ENCODE measurements around the gene DIPK1B. TPM values are rescaled to one million over a fixed set of nuclear protein-coding genes. Genes with fewer than 3 reads are reported as not detected.

DIPK1B gene
- total RNA-seq, 2 experiments from 2014 or later: not detected

DNA sequence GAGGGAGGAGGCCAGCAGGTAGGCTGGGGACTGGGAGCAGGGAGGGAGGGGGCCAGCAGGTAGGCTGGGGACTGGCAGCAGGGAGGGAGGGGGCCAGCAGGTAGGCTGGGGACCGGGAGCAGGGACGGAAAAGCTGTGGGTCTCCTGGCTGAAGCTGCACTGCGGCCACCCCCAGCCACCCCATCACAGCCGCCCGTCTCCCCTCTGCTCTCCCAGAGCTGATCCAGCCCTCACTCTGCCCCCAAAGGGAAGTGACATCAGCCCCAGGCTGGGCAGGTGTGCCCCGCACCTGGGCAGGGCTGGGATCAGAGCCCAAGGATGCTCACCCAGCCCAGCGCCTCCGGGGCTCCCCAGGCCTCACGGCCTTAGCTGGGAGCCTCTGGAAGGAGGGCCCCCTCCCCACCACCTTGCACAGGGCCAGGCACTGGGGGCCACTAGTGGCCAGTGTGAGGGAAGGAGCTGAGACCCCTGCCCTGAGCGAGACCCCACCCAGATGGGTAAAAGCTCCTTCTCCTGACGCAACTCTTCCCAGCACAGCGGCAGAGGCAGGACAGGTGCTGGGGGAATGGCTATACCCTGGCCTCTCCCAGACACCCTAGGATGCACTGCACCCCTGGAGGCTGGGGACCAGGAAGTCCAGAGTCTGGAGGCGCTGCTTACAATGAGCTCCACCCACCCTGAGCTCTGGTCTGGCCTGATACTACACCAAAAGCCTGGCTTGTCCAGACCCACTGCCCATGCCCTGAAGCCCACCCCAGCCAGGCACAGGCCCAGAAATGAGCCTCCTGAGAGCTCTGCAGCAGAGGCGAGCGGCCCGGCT lies 36.7 kb upstream of the DIPK1B start:
- Mint-ChIP-seq H3K27ac (no peak overlapping the region), H3K27me3 (no peaks in the 10 kb centered on the region), H3K4me3 (no peak overlapping the region), H3K9me3 (no peaks in the 10 kb centered on the region), H3K36me3 (no peaks in the 10 kb centered on the region), H3K4me1 (ENCODE audit: low read depth) (no peaks in the 10 kb centered on the region)
- DNase-seq: no peak
- intact Hi-C loops (cut with micrococcal nuclease): no loop called here
- CTCF ChIA-PET: no interaction called here
- POLR2A ChIA-PET: no interaction called here

DNA sequence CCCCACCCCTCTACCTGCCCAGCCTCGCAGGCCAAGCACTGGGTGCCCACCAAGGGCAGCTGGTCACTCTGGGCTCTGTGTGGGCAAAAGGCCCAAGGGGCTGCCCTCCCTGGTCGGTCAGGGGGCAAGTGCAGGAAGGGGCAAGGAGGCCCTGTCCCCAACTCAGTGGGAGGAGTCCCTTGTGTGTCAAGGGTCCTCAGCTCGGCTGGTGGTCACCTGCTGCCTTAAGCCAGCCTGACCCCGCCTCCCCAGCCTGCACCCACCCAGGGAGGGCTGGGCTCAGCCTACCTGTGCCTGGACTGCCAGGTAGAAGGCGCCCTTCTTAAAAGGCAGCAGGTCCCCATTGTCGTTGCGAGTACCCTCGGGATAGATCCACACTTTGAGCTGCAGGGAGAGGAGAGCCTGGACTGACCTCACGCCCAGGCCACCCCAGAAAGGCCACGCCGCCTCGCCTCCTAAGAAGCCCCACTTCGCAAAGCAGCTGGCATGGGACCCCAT lies 36.0 kb upstream of the DIPK1B start:
- no peak overlapping the region for H3K4me3 Mint-ChIP-seq
- H3K36me3 Mint-ChIP-seq: no peaks in the 10 kb centered on the region
- no peaks in the 10 kb centered on the region for H3K9me3 Mint-ChIP-seq
- H3K27ac Mint-ChIP-seq: no peak overlapping the region
- POLR2A ChIA-PET: no interaction called here
- intact Hi-C loops (cut with micrococcal nuclease): no loop called here
- no peak for DNase-seq
- no peaks in the 10 kb centered on the region for H3K27me3 Mint-ChIP-seq
- H3K4me1 Mint-ChIP-seq (ENCODE audit: low read depth): no peaks in the 10 kb centered on the region
- CTCF ChIA-PET: no interaction called here

DNA sequence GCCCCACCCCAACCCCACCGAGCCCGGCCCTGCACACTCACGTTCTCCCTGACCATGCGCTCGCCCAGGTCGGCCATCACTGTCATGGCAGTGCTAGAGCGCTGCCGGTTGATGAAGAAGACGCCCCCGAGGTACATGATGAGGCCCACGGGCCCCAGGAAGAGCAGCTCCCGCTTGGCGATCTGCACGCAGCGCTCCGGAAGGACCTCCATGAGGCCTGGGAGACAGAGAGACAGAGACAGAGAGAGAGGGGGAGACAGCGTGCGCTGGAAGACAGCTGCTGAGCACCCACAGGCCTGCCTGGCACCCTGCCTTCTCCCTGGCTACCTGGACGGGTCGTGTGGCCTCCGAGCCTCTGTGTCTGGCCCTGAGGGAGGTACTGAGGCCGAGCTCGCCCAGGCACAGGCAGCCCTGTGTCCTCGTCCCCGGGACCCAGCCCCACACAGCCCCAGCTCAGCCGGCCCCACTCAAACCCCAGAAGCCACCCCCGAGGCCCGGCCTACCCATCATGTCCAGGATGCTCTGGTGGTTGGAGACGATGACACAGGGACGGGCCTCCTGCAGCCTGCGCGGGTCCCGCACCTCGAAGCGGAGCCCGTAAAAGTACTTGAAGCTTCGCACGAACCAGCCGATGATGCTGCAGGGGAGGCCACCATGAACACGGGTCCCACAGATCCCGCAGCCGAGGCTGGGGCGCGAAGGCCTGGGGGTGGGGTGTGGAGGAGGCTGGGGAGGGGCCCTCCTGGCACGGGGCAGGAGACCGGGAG lies 35.3 kb upstream of the DIPK1B start:
- no peak overlapping the region for H3K27ac Mint-ChIP-seq
- DNase-seq: no peak
- no peak overlapping the region for H3K4me3 Mint-ChIP-seq
- ChIA-PET POLR2A (no interaction called here), CTCF (no interaction called here)
- H3K27me3 Mint-ChIP-seq: no peaks in the 10 kb centered on the region
- intact Hi-C loops (cut with micrococcal nuclease): no loop called here
- H3K36me3 Mint-ChIP-seq: no peaks in the 10 kb centered on the region
- no peaks in the 10 kb centered on the region for H3K9me3 Mint-ChIP-seq
- H3K4me1 Mint-ChIP-seq (ENCODE audit: low read depth): no peaks in the 10 kb centered on the region

DNA sequence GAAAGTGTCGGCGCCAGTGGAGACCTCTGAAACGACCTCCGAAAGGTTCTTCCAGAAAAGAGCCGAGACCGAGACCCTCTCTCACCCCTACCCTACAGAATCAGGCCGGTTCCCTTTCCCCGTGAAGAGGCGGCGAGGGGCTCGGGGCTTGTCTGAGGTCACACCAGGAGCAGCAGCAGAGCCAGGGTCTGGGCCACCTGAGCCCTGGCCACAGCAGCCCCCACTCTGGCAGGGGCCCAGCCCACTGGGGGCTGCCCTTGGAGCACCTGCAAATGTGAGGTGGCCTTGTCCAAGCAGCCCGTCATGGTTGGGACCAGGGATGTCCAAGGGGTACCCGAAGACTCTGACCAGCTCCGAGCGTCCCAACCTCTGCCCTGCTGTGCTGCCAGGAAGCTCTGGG lies 34.3 kb upstream of the DIPK1B start:
- Mint-ChIP-seq H3K36me3 (no peaks in the 10 kb centered on the region), H3K27me3 (no peaks in the 10 kb centered on the region), H3K9me3 (no peaks in the 10 kb centered on the region), H3K4me1 (ENCODE audit: low read depth) (no peaks in the 10 kb centered on the region), H3K27ac (no peak overlapping the region), H3K4me3 (no peak overlapping the region)
- no peak for DNase-seq
- ChIA-PET POLR2A (no interaction called here), CTCF (no interaction called here)
- intact Hi-C loops (cut with micrococcal nuclease): no loop called here

DNA sequence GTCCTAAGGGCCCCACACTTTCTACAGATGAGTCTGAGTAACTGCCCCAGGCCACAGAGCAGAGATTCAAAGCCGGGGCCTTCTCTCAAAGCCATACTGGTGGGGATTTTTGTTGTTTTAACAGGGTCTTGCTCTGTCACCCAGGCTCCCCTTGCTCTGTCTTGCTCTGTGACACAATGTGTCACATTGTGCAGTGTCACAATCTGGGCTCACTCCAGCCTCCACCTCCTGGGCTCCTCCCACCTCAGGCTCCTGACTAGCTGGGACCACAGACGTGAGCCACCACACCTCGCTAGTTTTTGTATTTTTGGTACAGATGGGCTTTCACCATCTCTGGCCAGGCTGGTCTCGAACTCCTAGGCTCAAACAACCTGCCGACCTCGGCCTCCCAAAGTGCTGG lies 33.7 kb upstream of the DIPK1B start:
- ChIA-PET CTCF (no interaction called here), POLR2A (no interaction called here)
- H3K27me3 Mint-ChIP-seq: no peaks in the 10 kb centered on the region
- no peaks in the 10 kb centered on the region for H3K9me3 Mint-ChIP-seq
- H3K27ac Mint-ChIP-seq: no peak overlapping the region
- H3K36me3 Mint-ChIP-seq: no peaks in the 10 kb centered on the region
- no peaks in the 10 kb centered on the region for H3K4me1 Mint-ChIP-seq (ENCODE audit: low read depth)
- H3K4me3 Mint-ChIP-seq: no peak overlapping the region
- no peak for DNase-seq
- intact Hi-C loops (cut with micrococcal nuclease): no loop called here

DNA sequence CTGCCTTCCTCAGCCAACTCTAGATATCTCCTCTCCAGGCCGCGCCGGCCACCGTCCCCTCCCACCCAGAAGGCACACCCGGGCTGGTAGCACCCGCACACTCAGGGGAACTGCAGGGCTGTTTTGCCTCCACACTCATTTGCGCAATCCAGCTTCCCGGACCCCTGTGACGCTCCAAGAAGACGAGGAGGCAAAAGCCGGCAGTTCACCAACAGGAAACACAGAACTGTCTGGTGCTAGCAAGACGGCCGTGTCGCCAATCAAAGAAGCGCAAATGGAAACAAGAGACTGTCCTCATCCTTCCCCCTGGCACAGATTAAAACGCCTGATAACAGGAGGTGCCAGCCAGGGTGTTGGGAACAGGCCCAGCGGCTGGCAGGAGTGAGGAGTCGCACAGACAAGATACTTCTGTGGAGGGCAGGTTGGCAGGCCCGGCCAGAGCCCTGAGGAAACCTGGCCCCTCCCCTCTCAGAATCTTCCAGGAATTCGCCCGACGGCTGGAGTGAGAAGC lies 32.9 kb upstream of the DIPK1B start:
- Mint-ChIP-seq H3K4me3 (no peak overlapping the region), H3K9me3 (no peaks in the 10 kb centered on the region), H3K4me1 (ENCODE audit: low read depth) (no peaks in the 10 kb centered on the region), H3K36me3 (no peaks in the 10 kb centered on the region), H3K27me3 (no peaks in the 10 kb centered on the region), H3K27ac (no peak overlapping the region)
- DNase-seq: no peak
- POLR2A ChIA-PET: no interaction called here
- CTCF ChIA-PET: interaction anchor here (1.4 kb wide), 1 partner anchor 8 kb away, joined by 4 read pairs; no protein-coding TSS in a partner anchor
- intact Hi-C loops (cut with micrococcal nuclease): no loop called here

DNA sequence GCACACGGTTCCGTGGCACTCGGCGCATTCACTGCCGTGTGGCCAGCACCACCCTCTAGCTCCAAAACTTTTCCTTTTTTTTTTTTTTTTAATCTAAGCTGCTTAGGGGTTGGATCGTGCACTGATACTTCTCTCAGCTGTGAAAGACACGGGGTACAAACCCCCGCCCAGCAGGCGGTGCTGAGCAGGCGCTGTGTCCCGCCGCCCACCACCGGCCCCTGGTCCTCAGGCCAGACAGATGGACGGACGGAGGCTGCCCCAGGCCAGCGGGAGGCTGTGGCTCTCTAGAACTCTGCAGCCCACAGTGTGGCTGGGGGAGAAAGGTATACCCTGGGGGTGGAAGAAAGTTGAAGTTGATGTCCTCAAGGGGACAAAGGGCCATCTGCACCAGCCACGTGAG lies 31.3 kb upstream of the DIPK1B start:
- H3K27ac Mint-ChIP-seq: no peak overlapping the region
- H3K4me1 Mint-ChIP-seq (ENCODE audit: low read depth): no peaks in the 10 kb centered on the region
- no peak overlapping the region for H3K4me3 Mint-ChIP-seq
- H3K36me3 Mint-ChIP-seq: no peaks in the 10 kb centered on the region
- CTCF ChIA-PET: interaction anchor here (1.4 kb wide), 1 partner anchor 9 kb away, joined by 4 read pairs; no protein-coding TSS in a partner anchor
- H3K9me3 Mint-ChIP-seq: no peaks in the 10 kb centered on the region
- POLR2A ChIA-PET: no interaction called here
- no peak for DNase-seq
- intact Hi-C loops (cut with micrococcal nuclease): no loop called here
- no peaks in the 10 kb centered on the region for H3K27me3 Mint-ChIP-seq

DNA sequence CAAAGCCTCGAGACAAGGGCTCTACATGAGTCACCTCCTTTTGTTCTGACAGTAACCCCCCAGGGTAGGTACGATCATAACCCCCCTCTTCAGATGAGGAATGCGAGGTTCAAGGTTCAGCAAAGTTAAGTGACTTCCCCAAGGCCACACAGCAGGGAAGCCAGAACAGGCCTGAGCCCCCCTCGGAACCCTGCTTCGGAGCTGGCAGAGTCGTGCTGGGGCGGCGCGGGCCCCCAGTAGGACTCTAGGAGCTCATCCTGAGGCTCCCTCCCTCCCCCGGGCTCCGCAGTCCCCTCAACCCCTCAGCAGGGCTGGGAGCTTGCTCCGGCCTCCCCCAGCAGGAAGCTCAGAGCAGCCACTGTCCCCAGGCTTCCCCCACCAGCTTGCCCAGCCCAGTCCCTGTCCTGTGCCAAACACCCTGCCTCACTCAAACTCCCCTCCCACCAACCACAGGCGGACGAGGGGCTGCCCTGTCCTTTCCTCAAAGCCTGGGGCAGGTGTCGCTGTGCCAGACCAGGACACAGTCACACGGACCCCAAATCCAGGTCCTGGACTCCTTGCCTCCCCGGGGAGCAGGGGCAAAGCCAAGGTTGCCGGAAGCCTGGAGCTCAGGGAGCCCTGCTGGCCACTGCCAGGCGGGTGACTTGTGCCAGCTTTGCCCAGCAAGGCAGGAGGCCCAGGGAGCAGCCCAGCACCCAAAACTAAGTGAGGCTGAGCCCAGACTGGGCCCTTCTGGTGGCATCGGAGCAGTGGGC lies 30.2 kb upstream of the DIPK1B start:
- intact Hi-C loops (cut with micrococcal nuclease): no loop called here
- CTCF ChIA-PET: interaction anchor here (0.7 to 2.1 kb wide), 2 partner anchors 10 to 153 kb away, joined by 3 to 10 read pairs; no protein-coding TSS in a partner anchor
- Mint-ChIP-seq H3K4me3 (no peak overlapping the region), H3K27me3 (no peaks in the 10 kb centered on the region), H3K27ac (no peak overlapping the region), H3K9me3 (no peaks in the 10 kb centered on the region), H3K4me1 (ENCODE audit: low read depth) (no peaks in the 10 kb centered on the region), H3K36me3 (no peaks in the 10 kb centered on the region)
- no peak for DNase-seq
- POLR2A ChIA-PET: no interaction called here

DNA sequence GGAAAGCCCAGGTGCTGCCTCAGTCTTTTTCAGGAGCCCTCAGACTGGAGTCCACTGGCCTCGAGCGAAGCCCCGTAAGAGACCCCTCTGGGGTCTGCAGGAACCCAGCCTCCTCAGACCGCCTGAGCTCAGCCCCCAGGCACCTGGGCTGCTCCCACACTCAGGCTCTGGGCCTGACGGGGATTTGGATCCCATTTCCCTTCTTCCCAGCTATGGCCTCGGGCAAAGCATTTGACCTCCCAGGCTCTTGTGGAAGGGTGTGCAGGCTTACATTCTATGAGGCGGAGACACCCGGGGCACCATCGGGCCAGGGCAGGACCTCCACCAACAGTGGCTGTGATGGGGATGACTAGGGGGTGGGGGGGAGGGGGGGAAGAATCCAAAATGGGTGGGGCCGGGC lies 29.7 kb upstream of the DIPK1B start:
- intact Hi-C loops (cut with micrococcal nuclease): no loop called here
- H3K9me3 Mint-ChIP-seq: no peaks in the 10 kb centered on the region
- CTCF ChIA-PET: interaction anchor here (0.7 to 2.1 kb wide), 2 partner anchors 11 to 153 kb away, joined by 3 to 10 read pairs; no protein-coding TSS in a partner anchor

DNA sequence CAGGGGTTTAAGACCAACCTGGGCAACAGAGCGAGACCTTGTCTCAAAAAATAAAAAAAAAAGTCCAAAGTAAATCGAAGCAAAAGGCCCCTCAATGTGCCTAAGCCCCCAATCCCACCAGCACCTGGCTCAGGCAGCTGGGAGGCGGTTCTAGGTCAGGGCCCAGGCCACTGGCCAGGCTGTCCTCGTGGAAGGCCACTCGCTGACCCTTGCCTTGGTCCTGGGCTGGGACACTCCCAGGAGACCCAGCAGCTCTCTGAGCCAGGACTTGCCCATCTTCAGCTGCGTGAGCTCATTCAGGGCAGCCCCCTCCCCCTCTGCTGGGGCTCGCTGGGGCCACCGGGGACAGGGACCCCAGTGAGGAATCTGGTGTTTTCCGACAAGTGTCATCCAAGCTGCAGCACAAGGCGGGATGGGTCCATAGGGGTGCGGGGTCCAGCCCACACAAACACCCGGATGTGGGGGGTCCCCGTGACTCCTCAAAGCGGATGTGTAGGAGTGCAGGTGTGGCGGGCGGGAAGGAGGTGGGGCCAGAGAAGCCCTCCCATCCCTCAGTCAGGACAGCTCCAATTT lies 29.1 kb upstream of the DIPK1B start:
- Mint-ChIP-seq H3K27me3 (no peaks in the 10 kb centered on the region), H3K36me3 (no peaks in the 10 kb centered on the region), H3K4me3 (no peak overlapping the region), H3K9me3 (no peaks in the 10 kb centered on the region), H3K27ac (no peak overlapping the region), H3K4me1 (ENCODE audit: low read depth) (no peaks in the 10 kb centered on the region)
- CTCF ChIA-PET: interaction anchor here (2.1 kb wide), 1 partner anchor 11 kb away, joined by 10 read pairs; no protein-coding TSS in a partner anchor
- DNase-seq: no peak
- POLR2A ChIA-PET: no interaction called here
- intact Hi-C loops (cut with micrococcal nuclease): no loop called here

More for the DNA sequence above, 29.7 kb upstream of the DIPK1B start:
- no peaks in the 10 kb centered on the region for H3K27me3 Mint-ChIP-seq
- no peak overlapping the region for H3K27ac Mint-ChIP-seq
- no peaks in the 10 kb centered on the region for H3K36me3 Mint-ChIP-seq
- DNase-seq: no peak
- H3K4me1 Mint-ChIP-seq (ENCODE audit: low read depth): no peaks in the 10 kb centered on the region
- POLR2A ChIA-PET: no interaction called here
- H3K4me3 Mint-ChIP-seq: no peak overlapping the region

DNA sequence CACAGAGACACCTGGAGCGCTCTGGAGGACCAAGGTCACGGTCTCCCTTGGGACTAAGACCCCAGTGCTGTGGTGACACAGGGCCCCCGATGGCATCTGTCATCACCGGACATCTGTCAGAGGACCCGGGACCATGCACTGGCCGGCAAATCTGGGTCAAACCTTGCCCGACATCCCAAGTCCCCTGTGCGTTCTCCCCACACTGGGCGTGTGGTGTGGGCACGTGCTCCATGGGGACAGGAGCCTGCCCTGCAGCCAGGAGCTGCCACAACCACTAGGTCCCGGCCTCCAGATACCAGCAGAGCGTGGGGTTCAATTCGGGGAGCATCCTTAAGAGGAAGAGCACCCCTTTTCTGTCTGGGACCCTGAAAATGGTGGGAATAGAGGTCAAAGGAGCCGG lies 28.6 kb upstream of the DIPK1B start:
- intact Hi-C loops (cut with micrococcal nuclease): no loop called here
- H3K36me3 Mint-ChIP-seq: no peaks in the 10 kb centered on the region
- no peak overlapping the region for H3K4me3 Mint-ChIP-seq
- H3K4me1 Mint-ChIP-seq (ENCODE audit: low read depth): no peaks in the 10 kb centered on the region
- no peak overlapping the region for H3K27ac Mint-ChIP-seq
- no peaks in the 10 kb centered on the region for H3K27me3 Mint-ChIP-seq
- ChIA-PET CTCF (interaction anchor here (2.1 kb wide), 1 partner anchor 12 kb away, joined by 10 read pairs; no protein-coding TSS in a partner anchor), POLR2A (no interaction called here)
- no peak for DNase-seq
- no peaks in the 10 kb centered on the region for H3K9me3 Mint-ChIP-seq

DNA sequence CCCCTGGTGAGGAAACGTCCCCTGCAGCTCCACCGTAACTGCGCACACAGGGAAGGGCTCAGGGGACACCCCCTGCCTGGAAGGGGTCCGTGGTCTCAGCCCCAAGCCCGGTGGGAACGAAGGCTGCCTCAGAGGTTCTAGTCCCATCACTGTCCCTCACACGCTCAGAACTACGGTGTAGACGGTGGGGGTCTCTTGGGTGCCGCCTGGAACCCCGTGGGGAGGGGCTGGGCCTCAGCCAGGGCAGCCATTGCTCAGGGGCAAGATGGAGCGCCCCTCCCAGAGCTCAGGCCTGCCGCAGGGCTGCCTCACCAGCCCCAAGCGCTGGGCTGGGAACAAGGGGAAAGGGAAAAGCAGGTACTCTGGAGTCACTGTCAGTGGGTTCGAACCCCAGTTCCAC lies 28.0 kb upstream of the DIPK1B start:
- Mint-ChIP-seq H3K36me3 (no peaks in the 10 kb centered on the region), H3K9me3 (no peaks in the 10 kb centered on the region), H3K4me3 (no peak overlapping the region), H3K27ac (no peak overlapping the region), H3K27me3 (no peaks in the 10 kb centered on the region), H3K4me1 (ENCODE audit: low read depth) (no peaks in the 10 kb centered on the region)
- intact Hi-C loops (cut with micrococcal nuclease): no loop called here
- no peak for DNase-seq
- CTCF ChIA-PET: no interaction called here
- POLR2A ChIA-PET: no interaction called here

All from activated CD4-positive, alpha-beta memory T cell treated with anti-CD3 and anti-CD28 coated beads for 36 hours (primary cell).